NB4 (cell line): Measurements from ENCODE around the gene PDE8A.
"Not testable (repeated sequence)": the region's sequence is repeated elsewhere in the genome, so short reads cannot be mapped to it uniquely, and the experiment has no call there.

Experiments
- DNase-seq: peaks from one replicate; pipeline ENCODE4 v3.0.0; 2010; ENCODE audit warnings: low read depth
- H3K4me3 ChIP-seq: one replicate; pipeline ENCODE4 v1.5.1; 2011; ENCODE audit warnings: mild to moderate bottlenecking, low read depth, low read length, moderate library complexity
- CTCF ChIP-seq: IDR thresholded peaks from one replicate; pipeline ENCODE4 v1.5.1; 2012; ENCODE audit warnings: low read depth, low read length
- MAX ChIP-seq: IDR thresholded peaks from 2 replicates; pipeline ENCODE4 v1.6.1; 2011; ENCODE audit warnings: low read depth, low read length
- MYC ChIP-seq: IDR thresholded peaks from 2 replicates; pipeline ENCODE4 v1.6.1; 2011; ENCODE audit warnings: low read depth, low read length
- POLR2A ChIP-seq: IDR thresholded peaks from 2 replicates; pipeline ENCODE4 v1.6.1; 2011; ENCODE audit warnings: mild to moderate bottlenecking; ENCODE audit not compliant: insufficient read length; ENCODE audit errors: extremely low read depth

PDE8A gene

GRCh38 chr15:84981054-84981710 is 474 bp upstream of the PDE8A start:
- DNase-seq: peak; percentile 99
- H3K4me3 ChIP-seq: peak overlapping the region; percentile 75
- TF ChIP-seq CTCF: no peak
- TF ChIP-seq MAX: peak; percentile 84
- peak; percentile 89 for TF ChIP-seq MYC
- TF ChIP-seq POLR2A: peak; percentile 14

GRCh38 chr15:84982301-84982920 is 755 bp downstream of the PDE8A start:
- TF ChIP-seq CTCF (no peak), MAX (no peak)

GRCh38 chr15:84983294-84983693 is 1.6 kb downstream of the PDE8A start:
- no peak for TF ChIP-seq MYC
- no peak for TF ChIP-seq CTCF
- no peak for TF ChIP-seq MAX
- TF ChIP-seq POLR2A: no peak
- peak; percentile 42 for DNase-seq
- peak overlapping the region; percentile 54 for H3K4me3 ChIP-seq

More at GRCh38 chr15:84982301-84982920, 755 bp downstream of the PDE8A start:
- DNase-seq: peak; percentile 68
- peak overlapping the region; percentile 54 for H3K4me3 ChIP-seq

- TF ChIP-seq MAX (no peak), CTCF (no peak), POLR2A (no peak), MYC (no peak)
- no peak for DNase-seq
- peak overlapping the region; percentile 10 for H3K4me3 ChIP-seq
Observed at GRCh38 chr15:84983711-84984110, 2.1 kb downstream of the PDE8A start.

- DNase-seq: no peak
- no peak overlapping the region for H3K4me3 ChIP-seq
- TF ChIP-seq CTCF (no peak), POLR2A (no peak), MAX (no peak), MYC (no peak)
Observed at GRCh38 chr15:84985158-84985557, 3.5 kb downstream of the PDE8A start.

GRCh38 chr15:84987351-84987750 is 5.7 kb downstream of the PDE8A start:
- H3K4me3 ChIP-seq, DNase-seq: not testable (repeated sequence)
